ENCODE data around the gene MED12L. TPM values are rescaled to one million over a fixed set of nuclear protein-coding genes. Genes with fewer than 3 reads are reported as not detected.

The MED12L gene
- total RNA-seq, 4 donors from 2014 or later = 0.19 to 0.83 (median 0.41) TPM

DNA sequence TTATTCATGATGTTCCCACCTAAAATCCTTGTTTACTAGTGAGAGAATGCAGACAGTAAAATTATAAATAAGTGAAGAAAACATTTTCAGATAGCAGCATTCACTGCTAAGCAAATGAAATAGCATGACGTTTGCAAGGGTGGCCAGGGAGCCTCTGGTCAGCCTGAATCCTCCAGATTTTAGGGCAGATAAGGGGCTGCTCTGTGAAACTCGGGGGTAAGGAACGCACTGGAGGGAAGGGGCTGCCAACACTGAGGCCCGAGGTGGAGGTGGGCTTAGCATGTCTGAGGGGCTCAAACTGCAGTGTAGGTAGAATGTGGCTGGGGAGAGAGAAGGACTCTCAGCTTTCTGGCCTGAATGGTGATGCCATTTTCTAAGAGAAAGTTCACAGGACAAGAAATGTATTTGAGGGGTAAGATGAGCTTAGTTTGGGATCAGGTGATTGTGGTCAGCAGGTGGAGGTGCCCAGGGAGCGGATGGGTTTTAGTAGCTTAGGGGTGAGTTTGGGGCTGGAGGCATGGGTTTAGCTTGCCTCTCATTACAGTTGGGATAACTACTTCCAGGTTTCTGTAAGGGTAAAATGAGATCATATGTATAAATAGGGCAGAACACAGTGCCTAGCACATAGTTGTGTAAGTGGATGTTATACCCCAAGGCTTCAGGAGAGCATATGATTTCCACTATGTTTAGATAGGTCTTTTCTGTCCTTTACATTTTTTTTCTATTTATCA is 97.0 kb downstream of the MED12L start:
- H3K4me3 ChIP-seq = no peak overlapping the region
- H3K27ac ChIP-seq (replicated peaks in 1 of 4) = no peak overlapping the region
- no peaks in the 10 kb centered on the region for H3K9me3 ChIP-seq
- DNase-seq (ENCODE audit: extremely low spot score) = no peak
- WGBS = 81% methylated on average over 5 of the region's 5 CpGs
- no peaks in the 10 kb centered on the region for H3K4me1 ChIP-seq
- no peak for TF ChIP-seq POLR2A (IDR thresholded peaks at IDR 0.05; ENCODE audit: low read depth)
- TF ChIP-seq, protein P1, sequence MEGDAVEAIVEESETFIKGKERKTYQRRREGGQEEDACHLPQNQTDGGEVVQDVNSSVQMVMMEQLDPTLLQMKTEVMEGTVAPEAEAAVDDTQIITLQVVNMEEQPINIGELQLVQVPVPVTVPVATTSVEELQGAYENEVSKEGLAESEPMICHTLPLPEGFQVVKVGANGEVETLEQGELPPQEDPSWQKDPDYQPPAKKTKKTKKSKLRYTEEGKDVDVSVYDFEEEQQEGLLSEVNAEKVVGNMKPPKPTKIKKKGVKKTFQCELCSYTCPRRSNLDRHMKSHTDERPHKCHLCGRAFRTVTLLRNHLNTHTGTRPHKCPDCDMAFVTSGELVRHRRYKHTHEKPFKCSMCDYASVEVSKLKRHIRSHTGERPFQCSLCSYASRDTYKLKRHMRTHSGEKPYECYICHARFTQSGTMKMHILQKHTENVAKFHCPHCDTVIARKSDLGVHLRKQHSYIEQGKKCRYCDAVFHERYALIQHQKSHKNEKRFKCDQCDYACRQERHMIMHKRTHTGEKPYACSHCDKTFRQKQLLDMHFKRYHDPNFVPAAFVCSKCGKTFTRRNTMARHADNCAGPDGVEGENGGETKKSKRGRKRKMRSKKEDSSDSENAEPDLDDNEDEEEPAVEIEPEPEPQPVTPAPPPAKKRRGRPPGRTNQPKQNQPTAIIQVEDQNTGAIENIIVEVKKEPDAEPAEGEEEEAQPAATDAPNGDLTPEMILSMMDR (IDR thresholded peaks at IDR 0.05) = no peak
- TF ChIP-seq EP300 (IDR thresholded peaks at IDR 0.05) = no peak
- no peak for TF ChIP-seq POLR2AphosphoS5 (IDR thresholded peaks at IDR 0.05)
- intact Hi-C loops (cut with DNase I) = no loop called here
- H3K36me3 ChIP-seq = no peaks in the 10 kb centered on the region
- no peaks in the 10 kb centered on the region for H3K27me3 ChIP-seq

DNA sequence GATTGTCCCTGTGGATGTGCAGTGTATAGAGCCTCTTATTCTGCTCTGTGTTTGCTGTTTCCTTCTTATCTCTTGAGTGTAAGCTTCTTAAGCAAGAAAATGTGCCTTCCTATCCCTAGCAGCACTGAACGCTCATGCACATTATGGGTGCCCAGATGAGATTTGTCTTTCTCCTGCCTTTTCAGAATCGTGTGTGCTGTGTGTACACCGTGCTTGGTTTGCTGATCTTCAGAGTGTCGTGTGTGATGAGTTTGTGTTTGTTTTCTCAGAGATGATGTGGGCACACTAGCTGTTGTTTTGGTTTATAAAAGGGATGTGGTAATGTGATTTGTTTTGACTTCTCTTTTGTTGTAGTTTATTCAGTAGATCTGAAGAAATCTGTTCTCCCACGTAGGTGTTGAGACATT is 97.8 kb downstream of the MED12L start:
- no peak for DNase-seq (ENCODE audit: extremely low spot score)
- H3K27ac ChIP-seq (replicated peaks in 1 of 4) = no peak overlapping the region
- H3K27me3 ChIP-seq = no peaks in the 10 kb centered on the region
- no peaks in the 10 kb centered on the region for H3K36me3 ChIP-seq
- TF ChIP-seq POLR2A (IDR thresholded peaks at IDR 0.05; ENCODE audit: low read depth) = no peak
- TF ChIP-seq, protein P1 (IDR thresholded peaks at IDR 0.05) = no peak
- no peak for TF ChIP-seq EP300 (IDR thresholded peaks at IDR 0.05)
- no peak for TF ChIP-seq POLR2AphosphoS5 (IDR thresholded peaks at IDR 0.05)
- H3K4me1 ChIP-seq = no peaks in the 10 kb centered on the region
- WGBS = 61% methylated on average over 5 of the region's 5 CpGs
- H3K4me3 ChIP-seq = no peak overlapping the region
- no peaks in the 10 kb centered on the region for H3K9me3 ChIP-seq
- intact Hi-C loops (cut with DNase I) = no loop called here

DNA sequence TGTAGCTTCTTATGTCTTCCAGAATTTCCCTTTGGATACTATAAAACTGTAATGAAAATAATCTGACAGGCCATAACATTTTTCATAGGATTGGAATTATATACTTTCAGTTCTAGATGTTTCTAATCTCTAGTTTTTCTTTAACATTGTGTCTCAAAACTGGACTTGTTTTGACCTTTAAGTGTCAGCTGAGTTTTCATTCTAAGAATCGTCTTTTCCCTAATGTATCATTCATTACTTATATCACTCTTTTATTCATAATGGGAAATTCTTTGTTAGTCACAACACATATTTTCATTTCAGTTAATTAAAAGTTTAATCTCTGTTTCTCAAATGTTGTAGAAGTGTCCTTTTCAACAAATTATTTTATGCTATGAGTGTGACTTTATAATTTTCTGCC is 105.6 kb downstream of the MED12L start:
- no peaks in the 10 kb centered on the region for H3K4me1 ChIP-seq
- no peak overlapping the region for H3K27ac ChIP-seq (replicated peaks in 1 of 4)
- no peak for DNase-seq (ENCODE audit: extremely low spot score)
- TF ChIP-seq POLR2A (IDR thresholded peaks at IDR 0.05; ENCODE audit: low read depth) (no peak), EP300 (IDR thresholded peaks at IDR 0.05) (no peak), POLR2AphosphoS5 (IDR thresholded peaks at IDR 0.05) (no peak)
- TF ChIP-seq, protein P1 (IDR thresholded peaks at IDR 0.05) = no peak
- no peaks in the 10 kb centered on the region for H3K27me3 ChIP-seq
- intact Hi-C loops (cut with DNase I) = no loop called here
- whole genome bisulfite sequencing = 97% methylated on average over 1 of the region's 1 CpG
- no peak overlapping the region for H3K4me3 ChIP-seq
- no peaks in the 10 kb centered on the region for H3K36me3 ChIP-seq
- no peaks in the 10 kb centered on the region for H3K9me3 ChIP-seq

DNA sequence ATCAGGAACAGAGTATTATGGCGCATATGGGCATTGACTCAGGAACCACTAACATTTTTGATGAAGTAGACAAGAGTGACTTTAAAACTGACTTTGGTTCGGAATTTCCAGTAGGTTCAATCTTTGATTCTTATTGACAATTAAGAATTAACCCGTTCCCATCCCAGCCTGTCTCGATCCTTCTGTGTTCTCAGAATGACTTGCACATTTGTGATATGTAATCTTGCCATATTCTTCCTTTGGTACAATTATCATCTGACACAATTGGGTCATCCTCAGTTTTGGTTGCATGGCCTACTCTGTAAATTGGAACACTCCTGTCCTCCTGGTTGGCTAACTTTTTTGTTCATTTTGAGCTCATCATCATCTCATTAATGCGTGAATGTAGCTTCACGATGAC is 107.1 kb downstream of the MED12L start:
- DNase-seq (ENCODE audit: extremely low spot score) = no peak
- no peaks in the 10 kb centered on the region for H3K9me3 ChIP-seq
- TF ChIP-seq POLR2A (IDR thresholded peaks at IDR 0.05; ENCODE audit: low read depth) = no peak
- no peak for TF ChIP-seq POLR2AphosphoS5 (IDR thresholded peaks at IDR 0.05)
- no peak for TF ChIP-seq EP300 (IDR thresholded peaks at IDR 0.05)
- TF ChIP-seq, protein P1 (IDR thresholded peaks at IDR 0.05) = no peak
- no peak overlapping the region for H3K4me3 ChIP-seq
- intact Hi-C loops (cut with DNase I) = no loop called here
- H3K27ac ChIP-seq (replicated peaks in 1 of 4) = no peak overlapping the region
- H3K36me3 ChIP-seq = no peaks in the 10 kb centered on the region
- H3K4me1 ChIP-seq = no peaks in the 10 kb centered on the region
- WGBS = 92% methylated on average over 6 of the region's 6 CpGs
- no peaks in the 10 kb centered on the region for H3K27me3 ChIP-seq

DNA sequence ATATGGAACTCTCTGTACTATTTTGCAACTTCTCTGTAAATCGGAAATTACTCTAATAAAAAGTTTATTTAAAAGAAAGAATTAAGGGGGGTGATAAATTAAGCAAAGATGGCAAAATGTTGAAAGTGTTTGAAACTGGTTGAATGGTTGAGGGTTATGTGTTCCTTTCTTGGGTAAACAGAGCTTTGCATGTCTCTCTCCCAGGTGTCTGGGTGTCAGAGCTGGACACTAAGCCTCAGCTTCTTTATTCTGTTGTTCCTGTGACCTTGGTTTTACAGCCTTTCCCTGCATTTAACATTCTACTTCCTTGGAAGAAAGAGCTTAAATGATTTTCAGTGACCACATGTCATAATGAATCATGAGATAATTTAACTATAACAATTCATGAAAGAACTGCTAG is 110.4 kb downstream of the MED12L start:
- Histone ChIP-seq H3K9me3 (no peaks in the 10 kb centered on the region), H3K27ac (replicated peaks in 1 of 4) (no peak overlapping the region), H3K27me3 (no peaks in the 10 kb centered on the region), H3K4me3 (no peak overlapping the region), H3K4me1 (no peaks in the 10 kb centered on the region), H3K36me3 (no peaks in the 10 kb centered on the region)
- 78% methylated on average over 1 of the region's 1 CpG for WGBS
- TF ChIP-seq EP300 (IDR thresholded peaks at IDR 0.05) (no peak), POLR2AphosphoS5 (IDR thresholded peaks at IDR 0.05) (no peak), POLR2A (IDR thresholded peaks at IDR 0.05; ENCODE audit: low read depth) (no peak)
- TF ChIP-seq, protein P1 (IDR thresholded peaks at IDR 0.05) = no peak
- intact Hi-C loops (cut with DNase I) = no loop called here
- no peak for DNase-seq (ENCODE audit: extremely low spot score)
